ENCODE data around the gene KCNA5. TPM values are rescaled to one million over a fixed set of nuclear protein-coding genes. Genes with fewer than 3 reads are reported as not detected.

Gene KCNA5
- total and polyA plus RNA-seq, 2 of the 4 experiments (the other 2 are of a cell fraction), result not detected

GRCh38 chr12:5040368-5040767, 3.3 kb upstream of the KCNA5 start:
- H2AK9ac ChIP-seq (replicated peaks; ENCODE audit: low read depth, low read length, poor library complexity), result no peak overlapping the region
- no peak overlapping the region for H2BK5ac ChIP-seq (ENCODE audit: low read depth, low read length, poor library complexity, severe bottlenecking)
- H2AFZ ChIP-seq (replicated peaks; ENCODE audit: low read length, poor library complexity), result no peak overlapping the region
- no peak overlapping the region for H2BK15ac ChIP-seq (ENCODE audit: low read depth, low read length)
- no peaks in the 10 kb centered on the region for H3K36me3 ChIP-seq (ENCODE audit: control insufficient read depth, insufficient read depth, low read length)
- no peak overlapping the region for H2BK120ac ChIP-seq (ENCODE audit: low read depth, low read length)
- dilution Hi-C loops (cut with HindIII; ENCODE audit: low sequenced_read_pairs, unreplicated experiment) (no loop called here), intact Hi-C loops (cut with micrococcal nuclease) (no loop called here), in situ Hi-C loops (cut with MboI; ENCODE audit: low sequenced_read_pairs) (no loop called here)
- H3K23ac ChIP-seq (ENCODE audit: low read depth, low read length), result no peak overlapping the region
- no peak for ATAC-seq (ENCODE audit: low read depth)
- no peak overlapping the region for H3K4me2 ChIP-seq (ENCODE audit: low read depth, low read length)
- H3K14ac ChIP-seq (replicated peaks; ENCODE audit: low read depth, low read length), result no peak overlapping the region
- H3K9ac ChIP-seq (ENCODE audit: low read depth, low read length), result no peak overlapping the region
- H3K4me1 ChIP-seq (ENCODE audit: control insufficient read depth, insufficient read depth, low read length), result no peaks in the 10 kb centered on the region
- peaks cover 57% of the 10 kb centered on the region for H3K27me3 ChIP-seq (ENCODE audit: control insufficient read depth, insufficient read depth, low read length)
- no peak overlapping the region for H3K27ac ChIP-seq (ENCODE audit: insufficient read depth, low read length)
- H3K4ac ChIP-seq (ENCODE audit: low read depth, low read length), result no peak overlapping the region
- no peak overlapping the region for H4K5ac ChIP-seq (ENCODE audit: low read depth, low read length)
- BruUV-seq (replicated peaks), result no TSS peak
- ChIA-PET CTCF (no interaction called here), POLR2A (ENCODE audit: unreplicated experiment) (no interaction called here)
- H3K4me3 ChIP-seq (ENCODE audit: insufficient read depth, low read depth, low read length), result no peak overlapping the region
- no peak overlapping the region for H2BK20ac ChIP-seq (ENCODE audit: low read depth, low read length)
- no peaks in the 10 kb centered on the region for H3K79me1 ChIP-seq (ENCODE audit: low read depth in 1 of 2, low read length in 2 of 2)
- no peak overlapping the region for H4K8ac ChIP-seq (ENCODE audit: low read depth in 2 of 2, low read length in 2 of 2)
- no peak for TF ChIP-seq RCOR1 (IDR thresholded peaks at IDR 0.05; ENCODE audit: insufficient replicate concordance, low read length)
- TF ChIP-seq NFE2L2 (IDR thresholded peaks at IDR 0.05; ENCODE audit: low read depth, low read length), result no peak
- no peak for TF ChIP-seq CTCF (conservative IDR thresholded peaks at IDR 0.05; ENCODE audit: low read depth, low read length)
- TF ChIP-seq FOS (IDR thresholded peaks at IDR 0.05; ENCODE audit: low read depth, low read length), result no peak
- TF ChIP-seq MAZ (IDR thresholded peaks at IDR 0.05; ENCODE audit: borderline replicate concordance, low read depth, low read length), result no peak
- no peak for TF ChIP-seq BHLHE40 (IDR thresholded peaks at IDR 0.05; ENCODE audit: low read depth, low read length)
- no peak for TF ChIP-seq SMC3 (IDR thresholded peaks at IDR 0.05; ENCODE audit: low read depth, low read length)
- no peak for TF ChIP-seq MAFK (IDR thresholded peaks at IDR 0.05; ENCODE audit: low read depth, low read length)
- WGBS, 2 experiments (ENCODE audit: extremely low coverage in 2 of 2, insufficient read length in 1 of 2), result 60% methylated on average over 1 of the region's 5 CpGs; no CpG with 5 or more reads in 1 of the 2 experiments
- no peak for DNase-seq
- H3K9me1 ChIP-seq (ENCODE audit: insufficient read depth, low read length), result no peaks in the 10 kb centered on the region
- no peaks in the 10 kb centered on the region for H4K20me1 ChIP-seq (ENCODE audit: insufficient read depth, low read length)
- H2AK5ac ChIP-seq (ENCODE audit: low read depth, low read length), result no peak overlapping the region
- H3K9me3 ChIP-seq (ENCODE audit: control insufficient read depth, insufficient read depth, low read length), result no peaks in the 10 kb centered on the region
- H3K56ac ChIP-seq (ENCODE audit: extremely low read depth, insufficient read depth, low read length), result no peak overlapping the region
- no peak overlapping the region for H3K18ac ChIP-seq (ENCODE audit: low read depth, low read length)
- H4K91ac ChIP-seq (ENCODE audit: insufficient read depth, low read depth, low read length), result no peak overlapping the region
